GM19438 (cell line): ENCODE data around the gene SCTR.

Experiments
- ATAC-seq: cut with Tn5 transposase; IDR thresholded peaks from one replicate; pipeline ENCODE4 v1.9.1; 2021; ENCODE audit warnings: low read depth; ENCODE audit not compliant: unreplicated experiment

The SCTR gene

GRCh38 chr2:119475857-119476244 is 48.4 kb downstream of the SCTR start:
- ATAC-seq = no peak

GRCh38 chr2:119475225-119475856 is 48.9 kb downstream of the SCTR start:
- no peak for ATAC-seq

- ATAC-seq = no peak
These were observed 49.7 kb downstream of the SCTR start for GRCh38 chr2:119474371-119475224.

- no peak for ATAC-seq
These were observed 50.5 kb downstream of the SCTR start for GRCh38 chr2:119473621-119474370.

- ATAC-seq = no peak
These were observed 51.5 kb downstream of the SCTR start for GRCh38 chr2:119472749-119473148.

- no peak for ATAC-seq
These were observed 54.5 kb downstream of the SCTR start for GRCh38 chr2:119469661-119470297.

- no peak for ATAC-seq
These were observed 55.2 kb downstream of the SCTR start for GRCh38 chr2:119469131-119469530.

GRCh38 chr2:119468154-119468955 is 55.9 kb downstream of the SCTR start:
- ATAC-seq = no peak

- no peak for ATAC-seq
These were observed 57.9 kb downstream of the SCTR start for GRCh38 chr2:119466373-119466772.

GRCh38 chr2:119465687-119466086 is 58.6 kb downstream of the SCTR start:
- no peak for ATAC-seq

- ATAC-seq = no peak
These were observed 59.3 kb downstream of the SCTR start for GRCh38 chr2:119464981-119465380.

GRCh38 chr2:119463990-119464389 is 60.3 kb downstream of the SCTR start:
- no peak for ATAC-seq

GRCh38 chr2:119463136-119463535 is 61.1 kb downstream of the SCTR start:
- no peak for ATAC-seq

GRCh38 chr2:119462574-119462973 is 61.7 kb downstream of the SCTR start:
- ATAC-seq = no peak

GRCh38 chr2:119461811-119462210 is 62.5 kb downstream of the SCTR start:
- no peak for ATAC-seq

GRCh38 chr2:119460076-119460475 is 64.2 kb downstream of the SCTR start:
- ATAC-seq = no peak

GRCh38 chr2:119455066-119455718 is 69.1 kb downstream of the SCTR start:
- ATAC-seq = no peak

GRCh38 chr2:119453972-119454593 is 70.2 kb downstream of the SCTR start:
- no peak for ATAC-seq
